Vagina (tissue), 2 donors: ENCODE data around the gene GSTT2B. TPM values are rescaled to one million over a fixed set of nuclear protein-coding genes. Genes with fewer than 3 reads are reported as not detected.
"Not testable (repeated sequence)": the region's sequence is repeated elsewhere in the genome, so short reads cannot be mapped to it uniquely, and the experiment has no call there.

Experiments used
- DNase-seq, 2 donors: peaks; one replicate each; pipeline ENCODE4 v3.0.0-alpha.2; 2017; ENCODE audit errors: extremely low spot score in 2 of 2
- H3K27ac ChIP-seq: fragments of 200-600 bp; sonication (generic); one replicate; pipeline ENCODE4 v1.5.1; 2019
- H3K27me3 ChIP-seq: fragments of 200-600 bp; sonication (generic); one replicate; pipeline ENCODE4 v1.5.1; 2019
- H3K36me3 ChIP-seq, 2 donors: fragments of 200-600 bp; sonication (generic); one replicate each; pipeline ENCODE4 v1.5.1; 2017 to 2019
- H3K4me1 ChIP-seq: fragments of 200-600 bp; sonication (generic); one replicate; pipeline ENCODE4 v1.5.1; 2019
- H3K4me3 ChIP-seq, 2 donors: fragments of 200-600 bp; sonication (generic); 1 replicate in 1 of 2; 2 replicates in 1 of 2; pipeline ENCODE4 v1.5.1; 2016 to 2019
- H3K9me3 ChIP-seq: fragments of 200-600 bp; sonication (generic); one replicate; pipeline ENCODE4 v1.5.1; 2019
- CTCF ChIP-seq, 3 experiments: fragments of 450-650 bp in 2 of 3; fragments of 200-600 bp in 1 of 3; sonication (generic) in 1 of 3; IDR thresholded peaks; one replicate each; pipeline ENCODE4 v1.5.1; 2017 to 2019; ENCODE audit warnings: antibody characterized with exemption in 3 of 3, mild to moderate bottlenecking in 2 of 3, moderate library complexity in 2 of 3
- POLR2A ChIP-seq, 2 donors: fragments of 450-650 bp; IDR thresholded peaks; one replicate each; pipeline ENCODE4 v1.6.1; 2017; ENCODE audit warnings: antibody characterized with exemption in 2 of 2, mild to moderate bottlenecking in 2 of 2, moderate library complexity in 2 of 2
- intact Hi-C: fragments of 100-400 bp; cut with DNase I; formaldehyde crosslinking; loops from one replicate; pipeline ENCODE4 v1.15.1; 2023
- total RNA-seq: library from RNA; depleted of rRNA; stranded (reverse); fragments of >200 nt; gene quantifications from one replicate; pipeline ENCODE4 v1.2.3, GENCODE V29; 2016

The GSTT2B gene
- total RNA-seq, 1 donor from 2014 or later = not detected

GRCh38 chr22:23989583-23990244, 28.7 kb upstream of the GSTT2B start:
- intact Hi-C loops, H3K4me1 ChIP-seq, DNase-seq: not testable (repeated sequence)

GRCh38 chr22:23986538-23987178, 25.7 kb upstream of the GSTT2B start:
- H3K27ac ChIP-seq, intact Hi-C loops, H3K4me3 ChIP-seq, DNase-seq, H3K36me3 ChIP-seq, H3K4me1 ChIP-seq, H3K9me3 ChIP-seq, H3K27me3 ChIP-seq: not testable (repeated sequence)

More at GRCh38 chr22:23989583-23990244, 28.7 kb upstream of the GSTT2B start:
- not testable (repeated sequence) for H3K4me3 ChIP-seq, H3K27ac ChIP-seq, H3K27me3 ChIP-seq, H3K9me3 ChIP-seq, H3K36me3 ChIP-seq

GRCh38 chr22:23986089-23986488, 25.1 kb upstream of the GSTT2B start:
- H3K36me3 ChIP-seq, DNase-seq, H3K4me3 ChIP-seq, intact Hi-C loops, H3K27ac ChIP-seq, H3K9me3 ChIP-seq, H3K27me3 ChIP-seq, H3K4me1 ChIP-seq: not testable (repeated sequence)

- no peaks in the 10 kb centered on the region for H3K9me3 ChIP-seq
- no peaks in the 10 kb centered on the region for H3K27me3 ChIP-seq
- no peaks in the 10 kb centered on the region for H3K36me3 ChIP-seq
- H3K4me1 ChIP-seq = no peaks in the 10 kb centered on the region
- intact Hi-C loops = no loop called here
- no peak overlapping the region for H3K27ac ChIP-seq
- DNase-seq = peak in 1 of 2 donors; percentile 6
- TF ChIP-seq CTCF (IDR thresholded peaks at IDR 0.05) (peak in 1 of 3 experiments; percentile 18), POLR2A (IDR thresholded peaks at IDR 0.05) (no peak)
- no peak overlapping the region for H3K4me3 ChIP-seq
Measured at GRCh38 chr22:23984430-23984829, 23.4 kb upstream of the GSTT2B start.

GRCh38 chr22:23980567-23980966, 19.6 kb upstream of the GSTT2B start:
- not testable (repeated sequence) for DNase-seq, H3K4me1 ChIP-seq, H3K4me3 ChIP-seq

GRCh38 chr22:23979557-23980240, 18.7 kb upstream of the GSTT2B start, which contains the start of gene GSTT2:
Gene GSTT2, plus strand, starts transcription at chr22:23980134.
- DNase-seq, intact Hi-C loops, H3K27ac ChIP-seq, H3K4me1 ChIP-seq, H3K27me3 ChIP-seq, H3K9me3 ChIP-seq, H3K36me3 ChIP-seq, H3K4me3 ChIP-seq: not testable (repeated sequence)

More at GRCh38 chr22:23980567-23980966, 19.6 kb upstream of the GSTT2B start:
- H3K27ac ChIP-seq, H3K27me3 ChIP-seq, H3K36me3 ChIP-seq, intact Hi-C loops, H3K9me3 ChIP-seq: not testable (repeated sequence)

- DNase-seq, intact Hi-C loops, H3K27me3 ChIP-seq, H3K9me3 ChIP-seq, H3K4me3 ChIP-seq, H3K4me1 ChIP-seq, H3K36me3 ChIP-seq, H3K27ac ChIP-seq: not testable (repeated sequence)
Measured at GRCh38 chr22:23977304-23977703, 16.3 kb upstream of the GSTT2B start.

- not testable (repeated sequence) for DNase-seq, H3K9me3 ChIP-seq, H3K4me3 ChIP-seq, H3K4me1 ChIP-seq, H3K27ac ChIP-seq, H3K27me3 ChIP-seq
- H3K36me3 ChIP-seq = peaks cover 0 to 15% of the 10 kb centered on the region in 2 donors
- intact Hi-C loops = loop anchor here (5.0 kb wide), 1 partner anchor 48 kb away; no protein-coding TSS in a partner anchor
Measured at GRCh38 chr22:23974836-23975352, 13.9 kb upstream of the GSTT2B start.

GRCh38 chr22:23974345-23974744, 13.3 kb upstream of the GSTT2B start, which contains the start of gene DDT:
Gene DDT, minus strand, starts transcription at chr22:23974441. Its CDS starts 27 bp downstream, at chr22:23974414.
- H3K27me3 ChIP-seq, H3K9me3 ChIP-seq, H3K4me3 ChIP-seq, DNase-seq, H3K27ac ChIP-seq, H3K4me1 ChIP-seq: not testable (repeated sequence)
- peaks cover 0 to 21% of the 10 kb centered on the region in 2 donors for H3K36me3 ChIP-seq
- intact Hi-C loops = loop anchor here (5.0 kb wide), 1 partner anchor 47 kb away; no protein-coding TSS in a partner anchor

- not testable (repeated sequence) for H3K4me1 ChIP-seq, H3K4me3 ChIP-seq, H3K9me3 ChIP-seq, DNase-seq, H3K27me3 ChIP-seq, H3K27ac ChIP-seq
- intact Hi-C loops = loop anchor here (5.0 kb wide), 1 partner anchor 45 kb away; no protein-coding TSS in a partner anchor
- H3K36me3 ChIP-seq = peaks cover 0 to 25% of the 10 kb centered on the region in 2 donors
Measured at GRCh38 chr22:23971927-23972326, 10.9 kb upstream of the GSTT2B start.
